ENCODE results near the gene SPPL3. TPM values are rescaled to one million over a fixed set of nuclear protein-coding genes. Genes with fewer than 3 reads are reported as not detected.

Gene SPPL3
- total RNA-seq, 1 donor from 2014 or later: 44.1 TPM

DNA sequence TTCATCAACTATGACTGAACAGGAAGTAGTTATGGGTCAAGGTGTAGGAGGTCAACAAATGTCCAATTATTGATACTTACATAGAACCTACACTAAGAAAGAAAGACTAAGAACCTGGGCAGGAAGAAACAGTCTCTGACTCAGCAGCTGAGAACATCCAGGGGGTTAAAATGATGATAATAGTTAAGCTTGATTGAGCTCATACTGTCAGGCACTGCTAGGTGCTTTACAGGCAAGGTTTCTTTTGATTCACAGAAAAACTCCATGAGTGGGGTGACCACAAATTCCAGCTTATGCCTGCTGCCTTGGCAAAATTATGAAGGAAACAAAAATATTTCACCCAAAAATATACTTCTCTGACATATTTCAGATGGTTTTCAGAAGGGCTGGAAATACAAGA is 103.5 kb downstream of the SPPL3 start:
- Histone ChIP-seq H3K36me3 (no peaks in the 10 kb centered on the region), H3K4me3 (no peak overlapping the region), H3K4me1 (no peaks in the 10 kb centered on the region), H3K27ac (no peak overlapping the region), H3K27me3 (no peaks in the 10 kb centered on the region), H3K9me3 (peaks cover 8% of the 10 kb centered on the region)
- no peak for ATAC-seq
- no peak for DNase-seq
- TF ChIP-seq, protein P1, sequence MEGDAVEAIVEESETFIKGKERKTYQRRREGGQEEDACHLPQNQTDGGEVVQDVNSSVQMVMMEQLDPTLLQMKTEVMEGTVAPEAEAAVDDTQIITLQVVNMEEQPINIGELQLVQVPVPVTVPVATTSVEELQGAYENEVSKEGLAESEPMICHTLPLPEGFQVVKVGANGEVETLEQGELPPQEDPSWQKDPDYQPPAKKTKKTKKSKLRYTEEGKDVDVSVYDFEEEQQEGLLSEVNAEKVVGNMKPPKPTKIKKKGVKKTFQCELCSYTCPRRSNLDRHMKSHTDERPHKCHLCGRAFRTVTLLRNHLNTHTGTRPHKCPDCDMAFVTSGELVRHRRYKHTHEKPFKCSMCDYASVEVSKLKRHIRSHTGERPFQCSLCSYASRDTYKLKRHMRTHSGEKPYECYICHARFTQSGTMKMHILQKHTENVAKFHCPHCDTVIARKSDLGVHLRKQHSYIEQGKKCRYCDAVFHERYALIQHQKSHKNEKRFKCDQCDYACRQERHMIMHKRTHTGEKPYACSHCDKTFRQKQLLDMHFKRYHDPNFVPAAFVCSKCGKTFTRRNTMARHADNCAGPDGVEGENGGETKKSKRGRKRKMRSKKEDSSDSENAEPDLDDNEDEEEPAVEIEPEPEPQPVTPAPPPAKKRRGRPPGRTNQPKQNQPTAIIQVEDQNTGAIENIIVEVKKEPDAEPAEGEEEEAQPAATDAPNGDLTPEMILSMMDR (IDR thresholded peaks at IDR 0.05): no peak
- intact Hi-C loops (cut with DNase I): no loop called here

DNA sequence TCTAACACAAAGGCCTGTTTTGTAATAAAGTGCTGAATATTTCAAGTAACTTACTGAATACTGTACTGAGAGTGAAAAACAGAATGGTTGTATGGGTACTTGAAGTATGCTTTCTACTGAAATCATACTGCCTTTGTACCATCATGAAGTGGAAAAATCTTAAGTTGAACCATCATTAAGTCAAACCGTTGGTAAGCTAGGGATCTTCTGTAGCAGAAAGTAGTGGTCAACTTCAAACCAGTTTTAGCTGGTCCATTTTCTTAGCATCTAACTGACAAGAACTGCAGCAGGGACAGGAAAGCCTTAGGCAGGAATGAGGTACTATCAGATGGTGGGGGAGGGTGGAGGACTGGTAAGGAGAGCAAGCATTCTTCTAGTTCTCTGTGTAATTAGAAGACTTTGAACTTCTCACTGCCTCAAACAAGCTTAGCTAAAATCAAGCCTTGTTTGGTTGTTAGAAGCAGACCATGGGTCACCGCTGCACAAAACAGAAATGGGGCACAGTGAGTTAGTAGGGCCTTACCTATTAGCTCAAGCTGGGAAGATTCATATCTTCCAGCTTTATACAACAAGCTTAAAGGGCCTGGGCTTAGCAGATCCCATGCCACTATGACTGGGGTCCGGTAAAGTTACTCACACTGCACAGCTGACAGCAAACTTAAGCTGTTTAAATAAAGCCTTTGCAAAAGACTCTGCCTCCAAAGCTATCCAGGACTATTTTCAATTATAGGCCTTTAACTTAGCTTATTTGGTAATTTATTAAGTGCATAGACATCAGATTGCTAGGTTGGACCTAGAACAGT is 104.7 kb downstream of the SPPL3 start:
- ATAC-seq (no peak), DNase-seq (no peak)
- H3K27me3 ChIP-seq: no peaks in the 10 kb centered on the region
- H3K36me3 ChIP-seq: no peaks in the 10 kb centered on the region
- H3K9me3 ChIP-seq: peaks cover 13% of the 10 kb centered on the region
- no peak overlapping the region for H3K27ac ChIP-seq
- no peak overlapping the region for H3K4me3 ChIP-seq
- H3K4me1 ChIP-seq: no peaks in the 10 kb centered on the region
- intact Hi-C loops (cut with DNase I): no loop called here
- TF ChIP-seq, protein P1 (IDR thresholded peaks at IDR 0.05): no peak

DNA sequence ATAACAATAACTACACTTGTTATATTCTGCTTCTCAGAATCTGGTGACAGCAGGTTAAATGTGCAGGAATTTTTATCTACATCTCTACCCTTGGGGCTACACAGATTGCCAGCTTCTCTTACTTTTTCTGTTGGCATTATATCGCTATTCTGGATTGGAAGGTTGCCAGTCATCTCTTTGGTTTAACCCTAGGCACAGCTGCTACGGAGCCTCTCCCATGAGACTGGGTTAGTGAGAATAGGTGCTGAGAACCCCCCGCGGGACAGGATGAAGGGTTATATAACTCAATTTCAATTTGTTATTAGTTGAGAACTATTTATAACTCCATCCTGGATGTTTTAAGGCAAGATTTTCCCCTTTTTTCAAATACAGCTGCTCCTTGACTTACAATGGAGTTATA is 105.5 kb downstream of the SPPL3 start:
- Histone ChIP-seq H3K27ac (no peak overlapping the region), H3K9me3 (peaks cover 13% of the 10 kb centered on the region), H3K4me3 (no peak overlapping the region), H3K4me1 (no peaks in the 10 kb centered on the region), H3K36me3 (no peaks in the 10 kb centered on the region), H3K27me3 (no peaks in the 10 kb centered on the region)
- intact Hi-C loops (cut with DNase I): no loop called here
- TF ChIP-seq, protein P1 (IDR thresholded peaks at IDR 0.05): no peak
- ATAC-seq (no peak), DNase-seq (no peak)

DNA sequence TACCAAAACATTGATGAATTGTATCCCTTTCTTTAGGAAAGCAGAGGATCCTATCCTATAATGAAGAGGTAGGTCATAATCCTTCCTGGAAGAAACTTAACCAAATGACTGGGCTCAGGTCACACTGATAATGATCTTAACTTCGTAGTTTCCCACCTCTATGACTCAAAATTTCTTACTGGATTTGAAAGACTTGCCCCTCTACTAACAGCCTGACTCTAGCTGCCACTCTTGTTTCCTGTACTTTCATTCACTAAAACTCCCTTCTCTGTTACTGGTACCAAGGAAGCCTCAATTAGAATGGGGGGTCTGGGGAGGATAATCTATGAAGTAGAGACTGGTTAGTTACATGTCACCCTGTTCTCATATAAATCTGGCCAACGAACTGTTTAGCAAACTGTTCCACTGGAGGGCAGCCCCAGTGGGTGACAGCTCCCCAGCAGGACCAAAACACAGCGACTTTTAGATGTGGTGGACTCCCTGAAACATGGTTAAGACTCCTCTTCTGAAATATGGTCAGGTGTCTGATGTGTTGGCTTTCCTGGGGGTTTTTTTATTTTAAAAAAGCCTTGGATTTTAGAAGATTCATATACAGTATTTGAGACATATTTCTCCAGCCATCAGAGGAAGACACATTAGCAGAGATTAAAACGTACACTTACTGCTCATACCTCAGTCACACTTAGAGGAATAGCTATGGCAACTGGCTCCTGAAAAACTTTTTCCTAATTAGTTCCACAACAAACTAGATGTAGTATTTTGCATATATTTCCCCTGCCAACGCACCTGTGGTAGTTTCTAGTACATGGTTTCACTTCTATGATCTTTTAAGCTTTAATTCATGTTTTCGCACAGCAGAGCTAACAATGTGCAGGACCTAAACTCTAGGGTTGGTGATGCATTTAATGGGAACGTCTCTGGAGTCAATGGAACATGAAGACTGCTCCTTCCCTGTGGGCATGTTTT is 106.2 kb downstream of the SPPL3 start:
- intact Hi-C loops (cut with DNase I): no loop called here
- ATAC-seq: no peak
- no peak overlapping the region for H3K27ac ChIP-seq
- TF ChIP-seq, protein P1 (IDR thresholded peaks at IDR 0.05): no peak
- H3K4me1 ChIP-seq: no peaks in the 10 kb centered on the region
- no peaks in the 10 kb centered on the region for H3K27me3 ChIP-seq
- no peaks in the 10 kb centered on the region for H3K36me3 ChIP-seq
- H3K4me3 ChIP-seq: no peak overlapping the region
- H3K9me3 ChIP-seq: peaks cover 13% of the 10 kb centered on the region
- DNase-seq: no peak

DNA sequence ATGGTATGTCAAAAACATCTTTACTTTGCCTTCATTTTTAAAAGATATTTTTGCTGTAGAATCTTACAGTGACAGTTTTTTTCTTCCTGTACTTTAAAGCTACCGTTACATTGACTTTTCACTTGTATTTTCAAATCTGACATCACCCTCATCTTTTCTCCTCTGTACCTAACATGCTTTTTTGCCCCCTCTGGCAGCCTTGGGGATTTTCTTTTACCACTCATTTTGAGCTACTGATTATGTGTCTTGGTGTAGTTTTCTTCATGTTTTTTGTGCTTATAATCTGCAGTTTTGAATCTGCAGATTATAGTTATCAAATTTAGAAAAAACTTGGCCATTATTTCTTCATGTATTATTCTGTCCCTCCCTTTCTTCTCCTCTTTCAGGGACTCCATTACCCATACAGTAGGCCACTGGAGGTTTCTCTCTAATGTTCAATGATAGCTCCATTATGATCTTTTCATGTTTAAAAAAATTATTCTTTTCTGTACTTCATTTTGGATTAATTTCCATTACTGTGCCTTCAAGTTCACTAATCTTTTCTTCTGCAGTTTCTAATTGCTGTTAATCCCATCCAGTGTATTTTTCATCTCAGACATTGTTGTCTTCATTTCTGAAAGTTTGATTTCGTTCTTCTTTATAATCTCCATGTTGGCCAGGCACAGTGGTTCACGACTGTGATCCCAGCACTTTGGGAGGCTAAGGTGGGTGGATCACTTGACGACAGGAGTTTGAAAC is 108.5 kb downstream of the SPPL3 start:
- intact Hi-C loops (cut with DNase I): no loop called here
- TF ChIP-seq, protein P1 (IDR thresholded peaks at IDR 0.05): no peak
- Histone ChIP-seq H3K27ac (no peak overlapping the region), H3K4me3 (no peak overlapping the region), H3K36me3 (no peaks in the 10 kb centered on the region), H3K9me3 (peaks cover 13% of the 10 kb centered on the region), H3K27me3 (no peaks in the 10 kb centered on the region), H3K4me1 (no peaks in the 10 kb centered on the region)
- ATAC-seq: no peak
- DNase-seq: no peak
